ENCODE measurements around the gene WDR45B. TPM values are rescaled to one million over a fixed set of nuclear protein-coding genes. Genes with fewer than 3 reads are reported as not detected.
"Not testable (repeated sequence)": the region's sequence is repeated elsewhere in the genome, so short reads cannot be mapped to it uniquely, and the experiment has no call there.

WDR45B gene
- total RNA-seq, 1 experiment from 2014 or later = 68.2 TPM

- DNase-seq (ENCODE audit: low spot score) = no peak
Measured at GRCh38 chr17:82657926-82658325, 9.7 kb upstream of the WDR45B start.

- DNase-seq (ENCODE audit: low spot score) = no peak
Measured at GRCh38 chr17:82656266-82656665, 8.0 kb upstream of the WDR45B start.

GRCh38 chr17:82655523-82655922, 7.3 kb upstream of the WDR45B start:
- no peak for DNase-seq (ENCODE audit: low spot score)

- DNase-seq (ENCODE audit: low spot score) = no peak
Measured at GRCh38 chr17:82655038-82655479, 6.8 kb upstream of the WDR45B start.

- not testable (repeated sequence) for DNase-seq (ENCODE audit: low spot score)
Measured at GRCh38 chr17:82654611-82655010, 6.4 kb upstream of the WDR45B start.

- no peak for DNase-seq (ENCODE audit: low spot score)
Measured at GRCh38 chr17:82653651-82654528, 5.6 kb upstream of the WDR45B start.

GRCh38 chr17:82650723-82651122, 2.5 kb upstream of the WDR45B start:
- no peak for DNase-seq (ENCODE audit: low spot score)

- DNase-seq (ENCODE audit: low spot score) = no peak
Measured at GRCh38 chr17:82649501-82650261, 1.4 kb upstream of the WDR45B start.

GRCh38 chr17:82648742-82649331, 593 bp upstream of the WDR45B start:
- DNase-seq (ENCODE audit: low spot score) = no peak

- DNase-seq (ENCODE audit: low spot score) = no peak
Measured at GRCh38 chr17:82647593-82648164, 565 bp downstream of the WDR45B start.

GRCh38 chr17:82645516-82645915, 2.7 kb downstream of the WDR45B start:
- no peak for DNase-seq (ENCODE audit: low spot score)

- no peak for DNase-seq (ENCODE audit: low spot score)
Measured at GRCh38 chr17:82644148-82644547, 4.1 kb downstream of the WDR45B start.

GRCh38 chr17:82642022-82642421, 6.2 kb downstream of the WDR45B start:
- DNase-seq (ENCODE audit: low spot score) = no peak

- no peak for DNase-seq (ENCODE audit: low spot score)
Measured at GRCh38 chr17:82640036-82640435, 8.2 kb downstream of the WDR45B start.

GRCh38 chr17:82639628-82640027, 8.6 kb downstream of the WDR45B start:
- no peak for DNase-seq (ENCODE audit: low spot score)

- DNase-seq (ENCODE audit: low spot score) = no peak
Measured at GRCh38 chr17:82638183-82638773, 10.0 kb downstream of the WDR45B start.

GRCh38 chr17:82636626-82637598, 11.3 kb downstream of the WDR45B start:
- no peak for DNase-seq (ENCODE audit: low spot score)

GRCh38 chr17:82633343-82633742, 14.9 kb downstream of the WDR45B start:
- no peak for DNase-seq (ENCODE audit: low spot score)

GRCh38 chr17:82632451-82632850, 15.8 kb downstream of the WDR45B start:
- DNase-seq (ENCODE audit: low spot score) = no peak

GRCh38 chr17:82631544-82631943, 16.7 kb downstream of the WDR45B start:
- DNase-seq (ENCODE audit: low spot score) = no peak

GRCh38 chr17:82630212-82630611, 18.0 kb downstream of the WDR45B start:
- DNase-seq (ENCODE audit: low spot score) = no peak

All from H4 (cell line).